HFFc6 (cell line): Measurements from ENCODE around the gene FYN. TPM values are rescaled to one million over a fixed set of nuclear protein-coding genes. Genes with fewer than 3 reads are reported as not detected.

Experiments used
- DNase-seq: peaks from one replicate; pipeline ENCODE4 v3.0.0-alpha.2; 2018
- H3K27ac Mint-ChIP-seq: 2 replicates; pipeline ENCODE4 v1.8.0; 2020; ENCODE audit warnings: mild to moderate bottlenecking, mixed read lengths
- H3K27me3 Mint-ChIP-seq: 2 replicates; pipeline ENCODE4 v1.8.0; 2021; ENCODE audit warnings: mild to moderate bottlenecking, moderate library complexity, mixed read lengths; ENCODE audit not compliant: insufficient read depth
- H3K36me3 Mint-ChIP-seq: 2 replicates; pipeline ENCODE4 v1.8.0; 2021; ENCODE audit warnings: low read depth, mixed read lengths
- H3K4me1 Mint-ChIP-seq: 2 replicates; pipeline ENCODE4 v1.8.0; 2020; ENCODE audit warnings: low read depth, mixed read lengths
- H3K4me3 Mint-ChIP-seq: 2 replicates; pipeline ENCODE4 v1.8.0; 2020; ENCODE audit warnings: mild to moderate bottlenecking, moderate library complexity, mixed read lengths
- H3K9me3 Mint-ChIP-seq: 2 replicates; pipeline ENCODE4 v1.8.0; 2020; ENCODE audit warnings: mild to moderate bottlenecking, mixed read lengths
- CTCF ChIP-seq: fragments of 200-600 bp; sonication (generic); IDR thresholded peaks from 2 replicates; pipeline ENCODE4 v1.5.0; 2021; ENCODE audit warnings: antibody characterized with exemption, mild to moderate bottlenecking
- total RNA-seq, 6 experiments: library from RNA; stranded (reverse); fragmentation: NEBNext Ultra II Directional; extraction: Animal tissue kit (Norgen Biotek cat#: 25700); gene quantifications; 2 replicates in 1 of 6; 3 replicates in 5 of 6; pipeline ENCODE4 v1.2.3, GENCODE V29; 2021

FYN gene
- total RNA-seq, 6 experiments from 2014 or later, result 41.5 to 59.9 (median 49.7) TPM

DNA sequence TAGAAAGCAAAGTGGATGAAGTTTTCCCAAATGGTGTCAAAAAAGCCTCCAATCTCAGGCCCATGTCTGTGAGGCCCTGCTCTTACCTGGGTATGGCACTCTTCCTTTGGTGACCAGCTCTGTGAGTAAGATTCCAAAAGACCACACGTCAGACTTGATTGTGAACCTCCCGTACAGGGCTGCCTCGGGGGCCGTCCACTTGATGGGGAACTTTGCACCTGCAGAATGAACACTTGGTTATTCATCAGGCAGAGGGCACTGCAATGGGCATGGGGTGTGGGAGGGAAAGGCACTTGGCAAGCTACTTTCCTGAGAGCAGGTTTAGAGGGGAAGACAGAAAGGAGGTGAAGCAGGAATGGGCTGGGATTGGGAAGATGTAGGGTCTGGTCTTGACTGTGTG lies 198.8 kb downstream of the FYN start:
- Mint-ChIP-seq H3K4me1 (no peaks in the 10 kb centered on the region), H3K27me3 (no peaks in the 10 kb centered on the region), H3K36me3 (peaks cover 30% of the 10 kb centered on the region), H3K27ac (no peak overlapping the region), H3K9me3 (no peaks in the 10 kb centered on the region), H3K4me3 (no peak overlapping the region)
- no peak for TF ChIP-seq CTCF
- DNase-seq, result no peak

- Mint-ChIP-seq H3K4me1 (no peaks in the 10 kb centered on the region), H3K36me3 (peaks cover 30% of the 10 kb centered on the region), H3K27ac (no peak overlapping the region), H3K9me3 (no peaks in the 10 kb centered on the region), H3K27me3 (no peaks in the 10 kb centered on the region), H3K4me3 (no peak overlapping the region)
- DNase-seq, result no peak
- no peak for TF ChIP-seq CTCF
Measured at GRCh38 chr6:111673937-111674336, 199.3 kb downstream of the FYN start.

GRCh38 chr6:111673532-111673931 lies 199.7 kb downstream of the FYN start:
- peaks cover 1% of the 10 kb centered on the region; the same call in 1 of the 2 replicates for H3K4me1 Mint-ChIP-seq
- no peaks in the 10 kb centered on the region for H3K27me3 Mint-ChIP-seq
- H3K4me3 Mint-ChIP-seq, result no peak overlapping the region
- H3K36me3 Mint-ChIP-seq, result peaks cover 31% of the 10 kb centered on the region
- no peaks in the 10 kb centered on the region for H3K9me3 Mint-ChIP-seq
- no peak for TF ChIP-seq CTCF
- H3K27ac Mint-ChIP-seq, result no peak overlapping the region
- no peak for DNase-seq

DNA sequence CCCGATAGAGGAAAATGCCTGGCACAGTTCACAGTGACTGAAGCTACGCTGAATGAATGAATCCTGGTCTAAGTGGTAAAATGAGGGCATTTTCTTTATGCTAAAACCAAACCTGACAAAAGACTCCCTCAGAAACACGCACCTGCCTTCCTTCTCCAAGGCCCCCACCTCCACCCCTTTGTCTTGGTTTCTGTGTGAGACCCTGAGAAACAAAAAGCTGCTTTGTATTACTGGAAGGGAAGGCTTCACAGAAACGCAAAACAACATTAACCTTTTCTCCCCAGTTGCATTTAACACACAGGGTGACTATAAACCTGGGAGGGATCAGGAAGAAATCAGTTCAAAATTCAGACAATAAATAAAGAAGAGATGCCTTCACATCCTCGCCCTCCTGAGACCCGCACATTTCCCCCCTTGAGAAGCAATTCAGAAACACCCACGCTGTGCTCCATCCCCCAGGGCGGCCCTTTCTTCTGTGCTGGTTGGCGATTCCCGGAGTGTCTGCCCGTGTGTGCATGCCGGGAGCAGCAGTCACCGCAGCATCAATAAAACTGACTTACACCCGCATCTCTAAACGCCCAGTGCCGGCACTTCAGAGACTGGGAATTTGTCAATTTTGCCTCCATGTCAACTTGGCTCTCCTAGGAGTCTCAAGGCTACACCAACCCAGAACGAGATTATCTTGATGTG lies 200.3 kb downstream of the FYN start:
- Mint-ChIP-seq H3K36me3 (peaks cover 37% of the 10 kb centered on the region), H3K4me1 (peaks cover 7% of the 10 kb centered on the region; the same call in 1 of the 2 replicates), H3K27ac (no peak overlapping the region), H3K27me3 (no peaks in the 10 kb centered on the region), H3K9me3 (no peaks in the 10 kb centered on the region), H3K4me3 (no peak overlapping the region)
- no peak for TF ChIP-seq CTCF
- no peak for DNase-seq

DNA sequence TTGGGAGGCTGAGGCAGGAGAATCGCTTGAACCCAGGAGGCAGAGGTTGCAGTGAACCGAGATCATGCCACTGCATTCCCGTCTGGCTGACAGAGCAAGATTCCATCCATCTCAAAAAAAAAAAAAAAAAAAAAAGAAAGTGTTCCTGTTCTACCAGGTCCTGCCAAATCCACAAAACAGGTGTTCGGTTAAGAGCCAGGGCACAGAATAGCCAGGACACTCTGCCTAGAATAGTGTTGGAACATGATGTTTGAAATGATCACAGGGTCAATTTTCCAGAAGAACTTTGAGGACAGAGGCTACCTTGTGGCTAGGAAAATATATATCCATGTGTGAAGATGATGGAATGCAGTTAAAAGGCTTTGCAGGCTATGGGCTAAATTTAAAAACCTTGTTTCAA lies 203.9 kb downstream of the FYN start:
- TF ChIP-seq CTCF, result no peak
- peaks cover 4% of the 10 kb centered on the region; the same call in 1 of the 2 replicates for H3K27me3 Mint-ChIP-seq
- H3K9me3 Mint-ChIP-seq, result no peaks in the 10 kb centered on the region
- DNase-seq, result no peak
- H3K4me1 Mint-ChIP-seq, result peaks cover 27% of the 10 kb centered on the region
- no peak overlapping the region for H3K27ac Mint-ChIP-seq
- H3K36me3 Mint-ChIP-seq, result peaks cover 32% of the 10 kb centered on the region
- H3K4me3 Mint-ChIP-seq, result no peak overlapping the region
